K562 (cell line): ENCODE data around the gene IL4R. TPM values are rescaled to one million over a fixed set of nuclear protein-coding genes. Genes with fewer than 3 reads are reported as not detected.
A peak's percentile ranks its signal among the peaks of the same experiment; 100 is the strongest.

ENCODE experiments used
- ATAC-seq: fragments of 200-7000 bp; cut with Tn5 transposase; 3 replicates; pipeline ENCODE4 v1.9.1; 2020; ENCODE audit warnings: moderate library complexity
- BruUV-seq: library from RNA; stranded (reverse); fragments of 400-500 nt; replicated peaks from 2 replicates; lab custom pipeline; 2021; lab: Mats Ljungman, UMichigan
- CTCF ChIA-PET: fragments of 300-600 bp; formaldehyde crosslinking; extraction: SDS; loops from one replicate; lab custom pipeline; 2021; ENCODE audit warnings: low intra/inter-chr PET ratio; lab: Yijun Ruan, JAX
- POLR2A ChIA-PET: fragments of 300-600, 350-650 bp; sonication (Branson Sonifier 250); formaldehyde crosslinking; extraction: SDS; loops from one replicate; lab custom pipeline; 2021; ENCODE audit warnings: antibody characterized with exemption, inconsistent platforms; lab: Yijun Ruan, JAX
- DNase-seq, 4 experiments: peaks; one replicate each; pipeline versions ENCODE4 v3.0.0 to v3.0.0-alpha.2; 2011 to 2018; ENCODE audit warnings: low spot score in 3 of 4, mixed read lengths in 3 of 4; ENCODE audit errors: extremely low read depth in 1 of 4
- FAIRE-seq: peaks from 2 replicates; lab custom pipeline; 2011; peaks lifted over from hg19 to GRCh38; lab: Jason Lieb, UNC
- H2AFZ ChIP-seq: 2 replicates; pipeline ENCODE4 v1.6.0; 2011; ENCODE audit warnings: low read depth, low read length, control low read depth, inconsistent platforms
- H3K27ac ChIP-seq: fragments of 200-600 bp; 3 replicates; pipeline ENCODE4 v1.8.0; 2011; ENCODE audit warnings: low read depth, mild to moderate bottlenecking, control low read depth, inconsistent platforms, low read length, moderate library complexity, mixed read lengths; ENCODE audit errors: extremely low read depth
- H3K27me3 ChIP-seq, 2 experiments: fragments of 300-600 bp in 1 of 2; 2 replicates in 1 of 2; 3 replicates in 1 of 2; pipeline versions ENCODE4 v1.6.0 to v1.8.0; 2011; ENCODE audit warnings: inconsistent platforms in 2 of 2, low read length in 2 of 2, mild to moderate bottlenecking in 1 of 2, mixed read lengths in 1 of 2, moderate library complexity in 1 of 2; ENCODE audit not compliant: control insufficient read depth in 2 of 2, insufficient read depth in 2 of 2
- H3K36me3 ChIP-seq: fragments of 300-600 bp; 3 replicates; pipeline ENCODE4 v1.8.0; 2011; ENCODE audit warnings: mild to moderate bottlenecking, low read length, inconsistent platforms; ENCODE audit not compliant: control insufficient read depth, insufficient read depth
- H3K4me1 ChIP-seq, 2 experiments: fragments of 200-600 bp in 1 of 2; replicated peaks in 1 of 2; 2 replicates in 1 of 2; 3 replicates in 1 of 2; pipeline versions ENCODE4 v1.5.1 to v1.8.0; 2011; ENCODE audit warnings: inconsistent platforms in 2 of 2, low read length in 2 of 2, mild to moderate bottlenecking in 1 of 2, mixed read lengths in 1 of 2, moderate library complexity in 1 of 2; ENCODE audit not compliant: control insufficient read depth in 2 of 2, insufficient read depth in 2 of 2
- H3K4me2 ChIP-seq: 2 replicates; pipeline ENCODE4 v1.6.1; 2011; ENCODE audit warnings: low read length, control low read depth, inconsistent platforms, mixed read lengths; ENCODE audit not compliant: insufficient read depth
- H3K4me3 ChIP-seq: fragments of 200-600 bp; sonication (generic), shearing (Covaris generic); 2 replicates; pipeline ENCODE4 v1.5.1; 2016; ENCODE audit warnings: control low read depth, inconsistent platforms
- H3K79me2 ChIP-seq: fragments of 200-600 bp; 3 replicates; pipeline ENCODE4 v1.8.0; 2011; ENCODE audit warnings: low read length, inconsistent platforms; ENCODE audit not compliant: control insufficient read depth, insufficient read depth
- H3K9ac ChIP-seq, 2 experiments: 2 replicates each; pipeline versions ENCODE4 v1.6.0 to v1.6.1; 2011; ENCODE audit warnings: low read depth in 2 of 2, low read length in 2 of 2, control low read depth in 1 of 2, inconsistent platforms in 1 of 2, mild to moderate bottlenecking in 1 of 2, mixed read lengths in 1 of 2; ENCODE audit not compliant: insufficient read depth in 1 of 2
- H3K9me1 ChIP-seq: one replicate; pipeline ENCODE4 v1.6.0; 2011; ENCODE audit warnings: inconsistent platforms, mild to moderate bottlenecking, low read length, moderate library complexity; ENCODE audit not compliant: control insufficient read depth, insufficient read depth
- H3K9me3 ChIP-seq: replicated peaks from 2 replicates; pipeline ENCODE4 v1.5.1; 2011; ENCODE audit warnings: low read depth, low read length, inconsistent platforms; ENCODE audit not compliant: control insufficient read depth, insufficient read depth
- H4K20me1 ChIP-seq: replicated peaks from 2 replicates; pipeline ENCODE4 v1.6.1; 2011; ENCODE audit warnings: low read length, inconsistent platforms, mixed read lengths; ENCODE audit not compliant: control insufficient read depth, insufficient read depth
- CBX2 ChIP-seq: fragments of 200-600 bp; sonication (generic); IDR thresholded peaks from one replicate; pipeline ENCODE4 v1.6.1; 2012; ENCODE audit warnings: mild to moderate bottlenecking, low read length, inconsistent platforms; ENCODE audit not compliant: insufficient read depth, poor library complexity, severe bottlenecking
- E2F3 ChIP-seq: fragments of 250-450 bp; sonication (Bioruptor Pico); IDR thresholded peaks from 2 replicates; pipeline ENCODE4 v1.4.0; 2020; ENCODE audit warnings: mild to moderate bottlenecking
- ELF1 ChIP-seq: fragments of 200-800 bp; sonication (Bioruptor generic); IDR thresholded peaks from 2 replicates; pipeline ENCODE4 v1.6.1; 2016; ENCODE audit warnings: missing genetic modification characterization, missing compliant biosample characterization
- GTF2E2 ChIP-seq: fragments of 200-800 bp; sonication (Bioruptor generic); IDR thresholded peaks from 2 replicates; pipeline ENCODE4 v1.6.1; 2016; ENCODE audit warnings: missing genetic modification characterization, missing compliant biosample characterization
- HIVEP1 ChIP-seq: fragments of 250-450 bp; sonication (Bioruptor Pico); IDR thresholded peaks from 2 replicates; pipeline ENCODE4 v1.4.0; 2020; ENCODE audit warnings: mild to moderate bottlenecking
- KDM4B ChIP-seq, 2 experiments: fragments of 450-650 bp in 1 of 2; sonication (generic) in 1 of 2; IDR thresholded peaks; 2 replicates each; pipeline ENCODE4 v1.6.1; 2016 to 2017; ENCODE audit warnings: borderline replicate concordance in 2 of 2, antibody characterized with exemption in 1 of 2, low read depth in 1 of 2, mild to moderate bottlenecking in 1 of 2
- KLF1 ChIP-seq: fragments of 450-650 bp; IDR thresholded peaks from 2 replicates; pipeline ENCODE4 v1.6.1; 2016; ENCODE audit warnings: missing genetic modification characterization, missing compliant biosample characterization
- LARP7 ChIP-seq: fragments of 450-650 bp; IDR thresholded peaks from 2 replicates; pipeline ENCODE4 v1.6.1; 2016
- LCOR ChIP-seq: sonication (generic); formaldehyde crosslinking; IDR thresholded peaks from 2 replicates; pipeline ENCODE4 v1.8.0; 2022; ENCODE audit warnings: mild to moderate bottlenecking, missing genetic modification reagents
- MEF2A ChIP-seq: IDR thresholded peaks from 2 replicates; pipeline ENCODE4 v1.6.1; 2011; ENCODE audit warnings: low read depth, mild to moderate bottlenecking, low read length, moderate library complexity; ENCODE audit not compliant: control insufficient read depth
- MEIS2 ChIP-seq: fragments of 450-650 bp; IDR thresholded peaks from 2 replicates; pipeline ENCODE4 v1.6.1; 2014; ENCODE audit warnings: mild to moderate bottlenecking; ENCODE audit not compliant: partially characterized antibody
- PKNOX1 ChIP-seq: fragments of 450-650 bp; IDR thresholded peaks from 2 replicates; pipeline ENCODE4 v1.6.1; 2016
- RBM25 ChIP-seq: fragments of 200-400 bp; formaldehyde crosslinking; IDR thresholded peaks from 2 replicates; pipeline ENCODE4 v1.6.1; 2018; ENCODE audit warnings: low read length, low read depth, moderate library complexity; ENCODE audit not compliant: severe bottlenecking
- SMARCA5 ChIP-seq: fragments of 450-650 bp; IDR thresholded peaks from 2 replicates; pipeline ENCODE4 v1.6.1; 2016
- ZNF589 ChIP-seq: fragments of 200-800 bp; sonication (Bioruptor generic); IDR thresholded peaks from 2 replicates; pipeline ENCODE4 v1.6.1; 2016; ENCODE audit warnings: low read depth, missing genetic modification characterization, missing compliant biosample characterization
- WGBS: fragments of 100-300 bp; shearing (Covaris generic); methylation state at CpG from one replicate; pipeline ENCODE4 v1.1.6; 2016; ENCODE audit warnings: low coverage, mixed read lengths; ENCODE audit not compliant: insufficient coverage; ENCODE audit errors: missing lambda C conversion rate; 5-methylcytosine and 5-hydroxymethylcytosine counted together
- in situ Hi-C: fragments of 300-500 bp; cut with MboI; formaldehyde crosslinking; loops from 4 replicates; pipeline ENCODE4 v1.15.0; 2018; ENCODE audit warnings: inconsistent platforms, mixed read lengths
- intact Hi-C: fragments of 100-400 bp; cut with micrococcal nuclease; formaldehyde crosslinking; loops from 2 replicates; pipeline ENCODE4 v1.14.2; 2022
- polyA plus RNA-seq, 8 experiments: library from polyadenylated mRNA; depleted of rRNA in 4 of 8; stranded (reverse) in 5 of 8; unstranded in 3 of 8; fragments of >200 nt; fragmentation: Nextera tagmentation in 2 of 8; fragmentation: Illumina TruSeq in 1 of 8; extraction: Ambion mirVana in 2 of 8; extraction: Trizol in 1 of 8; gene quantifications; 2 replicates each; pipeline versions ENCODE4 v1.2.1 to v1.2.3, GENCODE V29; 2011 to 2014; ENCODE audit warnings: inconsistent platforms in 1 of 8, missing spikeins in 1 of 8
- total RNA-seq, 7 experiments: library from RNA; depleted of rRNA in 6 of 7; stranded (reverse); fragments of >200 nt in 6 of 7; fragmentation: Illumina TruSeq in 2 of 7; extraction: Trizol in 2 of 7; gene quantifications; 2 replicates each; pipeline versions ENCODE4 v1.2.1 to v1.2.3, GENCODE V29; 2011 to 2021; ENCODE audit warnings: low replicate concordance in 1 of 7
- TF ChIP-seq, protein P1 (sequence below): fragments of 450-650 bp; IDR thresholded peaks from 2 replicates; pipeline ENCODE4 v1.6.1; 2018; ENCODE audit not compliant: partially characterized antibody
- TF ChIP-seq, protein P2 (sequence below): sonication (generic); formaldehyde crosslinking; IDR thresholded peaks from 2 replicates; pipeline ENCODE4 v1.9.0; 2022; ENCODE audit warnings: mild to moderate bottlenecking, missing genetic modification reagents

IL4R gene
- total and polyA plus RNA-seq, 9 of the 15 experiments (the other 6 are each of a cell fraction or from before 2014, with no cell fraction given) = 0.17 to 5.8 (median 3.3) TPM

GRCh38 chr16:27323781-27324561, 10.2 kb downstream of the IL4R start:
- no peaks in the 10 kb centered on the region for H3K36me3 ChIP-seq
- CTCF ChIA-PET = no interaction called here
- no peak overlapping the region for H3K4me3 ChIP-seq
- no peaks in the 10 kb centered on the region for H3K9me1 ChIP-seq
- no peak overlapping the region for H3K9ac ChIP-seq
- no TSS peak for BruUV-seq
- no peak overlapping the region for H3K4me2 ChIP-seq
- H3K4me1 ChIP-seq = no peaks in the 10 kb centered on the region
- no peak; the same call in 2 of the 3 replicates for ATAC-seq
- 0 out of 2 replicates have a peak, but pooled peaks cover 3% of the 10 kb centered on the region for H4K20me1 ChIP-seq
- 36% methylated on average over 11 of the region's 13 CpGs for WGBS
- no peak overlapping the region for H2AFZ ChIP-seq
- in situ Hi-C loops (no loop called here), intact Hi-C loops (loop anchor here (1.0 kb wide), 1 partner anchor 16 kb away; no protein-coding TSS in a partner anchor)
- no peak for FAIRE-seq
- H3K27me3 ChIP-seq = peaks cover 0 to 4% of the 10 kb centered on the region in 2 experiments; a peak in 2 of 5 replicates
- no peak overlapping the region for H3K27ac ChIP-seq
- no peaks in the 10 kb centered on the region for H3K79me2 ChIP-seq
- H3K9me3 ChIP-seq = no peaks in the 10 kb centered on the region
- POLR2A ChIA-PET = interaction anchor here (0.8 kb wide), 1 partner anchor 16 kb away, joined by 4 read pairs; no protein-coding TSS in a partner anchor
- no peak for DNase-seq
- no peak for TF ChIP-seq LARP7
- TF ChIP-seq MEIS2 = peak; percentile 17
- no peak for TF ChIP-seq HIVEP1 (CRISPR knock-in tag)
- no peak for TF ChIP-seq KDM4B (IDR thresholded peaks at IDR 0.05; ENCODE audit: borderline replicate concordance in 2 of 2, low read depth in 1 of 2)
- TF ChIP-seq RBM25 = peak; percentile 33
- TF ChIP-seq E2F3 (CRISPR knock-in tag) = no peak
- no peak for TF ChIP-seq MEF2A
- TF ChIP-seq KLF1 (tag) = no peak
- TF ChIP-seq ZNF589 (CRISPR knock-in tag) = no peak
- TF ChIP-seq LCOR (CRISPR knock-in tag) = no peak
- TF ChIP-seq PKNOX1 = peak; percentile 7; the same call in 1 of the 2 replicates
- TF ChIP-seq, protein P1, sequence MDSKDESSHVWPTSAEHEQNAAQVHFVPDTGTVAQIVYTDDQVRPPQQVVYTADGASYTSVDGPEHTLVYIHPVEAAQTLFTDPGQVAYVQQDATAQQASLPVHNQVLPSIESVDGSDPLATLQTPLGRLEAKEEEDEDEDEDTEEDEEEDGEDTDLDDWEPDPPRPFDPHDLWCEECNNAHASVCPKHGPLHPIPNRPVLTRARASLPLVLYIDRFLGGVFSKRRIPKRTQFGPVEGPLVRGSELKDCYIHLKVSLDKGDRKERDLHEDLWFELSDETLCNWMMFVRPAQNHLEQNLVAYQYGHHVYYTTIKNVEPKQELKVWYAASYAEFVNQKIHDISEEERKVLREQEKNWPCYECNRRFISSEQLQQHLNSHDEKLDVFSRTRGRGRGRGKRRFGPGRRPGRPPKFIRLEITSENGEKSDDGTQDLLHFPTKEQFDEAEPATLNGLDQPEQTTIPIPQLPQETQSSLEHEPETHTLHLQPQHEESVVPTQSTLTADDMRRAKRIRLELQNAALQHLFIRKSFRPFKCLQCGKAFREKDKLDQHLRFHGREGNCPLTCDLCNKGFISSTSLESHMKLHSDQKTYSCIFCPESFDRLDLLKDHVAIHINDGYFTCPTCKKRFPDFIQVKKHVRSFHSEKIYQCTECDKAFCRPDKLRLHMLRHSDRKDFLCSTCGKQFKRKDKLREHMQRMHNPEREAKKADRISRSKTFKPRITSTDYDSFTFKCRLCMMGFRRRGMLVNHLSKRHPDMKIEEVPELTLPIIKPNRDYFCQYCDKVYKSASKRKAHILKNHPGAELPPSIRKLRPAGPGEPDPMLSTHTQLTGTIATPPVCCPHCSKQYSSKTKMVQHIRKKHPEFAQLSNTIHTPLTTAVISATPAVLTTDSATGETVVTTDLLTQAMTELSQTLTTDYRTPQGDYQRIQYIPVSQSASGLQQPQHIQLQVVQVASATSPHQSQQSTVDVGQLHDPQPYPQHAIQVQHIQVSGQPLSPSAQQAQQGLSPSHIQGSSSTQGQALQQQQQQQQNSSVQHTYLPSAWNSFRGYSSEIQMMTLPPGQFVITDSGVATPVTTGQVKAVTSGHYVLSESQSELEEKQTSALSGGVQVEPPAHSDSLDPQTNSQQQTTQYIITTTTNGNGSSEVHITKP = no peak
- TF ChIP-seq, protein P2, sequence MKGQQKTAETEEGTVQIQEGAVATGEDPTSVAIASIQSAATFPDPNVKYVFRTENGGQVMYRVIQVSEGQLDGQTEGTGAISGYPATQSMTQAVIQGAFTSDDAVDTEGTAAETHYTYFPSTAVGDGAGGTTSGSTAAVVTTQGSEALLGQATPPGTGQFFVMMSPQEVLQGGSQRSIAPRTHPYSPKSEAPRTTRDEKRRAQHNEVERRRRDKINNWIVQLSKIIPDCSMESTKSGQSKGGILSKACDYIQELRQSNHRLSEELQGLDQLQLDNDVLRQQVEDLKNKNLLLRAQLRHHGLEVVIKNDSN (CRISPR knock-in tag) = peak; percentile 19; the same call in 1 of the 2 replicates
- no peak for TF ChIP-seq GTF2E2 (tag)
- TF ChIP-seq CBX2 = no peak
- TF ChIP-seq ELF1 (tag) = no peak
- TF ChIP-seq SMARCA5 = 0 out of 2 replicates have a peak, but pooled peaks have one; percentile 4
